ENCODE measurements around the gene MSTO1. TPM values are rescaled to one million over a fixed set of nuclear protein-coding genes. Genes with fewer than 3 reads are reported as not detected.
"Not testable (repeated sequence)": the region's sequence is repeated elsewhere in the genome, so short reads cannot be mapped to it uniquely, and the experiment has no call there.

MSTO1 gene
- total RNA-seq, 2 donors from 2014 or later, result 19.5 to 50.4 TPM

GRCh38 chr1:155570593-155570990, 39.4 kb upstream of the MSTO1 start:
- TF ChIP-seq POLR2A (IDR thresholded peaks at IDR 0.05), result no peak
- no peak for TF ChIP-seq CTCF (IDR thresholded peaks at IDR 0.05)
- ATAC-seq (no peak), DNase-seq (no peak)
- 67 to 71% methylated on average over 4 of the region's 4 CpGs for WGBS, 2 donors
- Histone ChIP-seq H3K4me3 (no peak overlapping the region), H3K36me3 (replicated peaks in 1 of 2; ENCODE audit: insufficient read depth in 1 of 2, low read depth in 2 of 2) (no peaks in the 10 kb centered on the region), H3K9me3 (no peaks in the 10 kb centered on the region), H3K27me3 (no peaks in the 10 kb centered on the region), H3K27ac (no peak overlapping the region), H3K4me1 (peaks cover 4% of the 10 kb centered on the region)
- intact Hi-C loops (cut with DNase I), result no loop called here

GRCh38 chr1:155574077-155574476, 35.9 kb upstream of the MSTO1 start:
- TF ChIP-seq CTCF (IDR thresholded peaks at IDR 0.05) (no peak), POLR2A (IDR thresholded peaks at IDR 0.05) (no peak)
- intact Hi-C loops (cut with DNase I), result no loop called here
- peaks cover 4% of the 10 kb centered on the region for H3K4me1 ChIP-seq
- no peak overlapping the region for H3K27ac ChIP-seq
- no peaks in the 10 kb centered on the region for H3K27me3 ChIP-seq
- DNase-seq (peak in 3 of 4 donors; percentile 15 to 50 (median 41)), ATAC-seq (peak; percentile 81)
- no peaks in the 10 kb centered on the region for H3K9me3 ChIP-seq
- H3K36me3 ChIP-seq (replicated peaks in 1 of 2; ENCODE audit: insufficient read depth in 1 of 2, low read depth in 2 of 2), result no peaks in the 10 kb centered on the region
- WGBS, 2 donors, result 68 to 77% methylated on average over 3 of the region's 3 CpGs
- H3K4me3 ChIP-seq, result no peak overlapping the region

GRCh38 chr1:155575608-155576007, 34.4 kb upstream of the MSTO1 start:
- H3K9me3 ChIP-seq; H3K27me3 ChIP-seq; H3K27ac ChIP-seq; DNase-seq; ATAC-seq; H3K36me3 ChIP-seq (replicated peaks in 1 of 2; ENCODE audit: insufficient read depth in 1 of 2, low read depth in 2 of 2); H3K4me3 ChIP-seq; intact Hi-C loops (cut with DNase I); H3K4me1 ChIP-seq: not testable (repeated sequence)
- 96% methylated on average over 6 of the region's 6 CpGs for WGBS, 2 donors

GRCh38 chr1:155583846-155584245, 26.2 kb upstream of the MSTO1 start:
- DNase-seq; H3K9me3 ChIP-seq; ATAC-seq; H3K27me3 ChIP-seq; H3K4me3 ChIP-seq; H3K4me1 ChIP-seq; H3K27ac ChIP-seq; intact Hi-C loops (cut with DNase I); H3K36me3 ChIP-seq (replicated peaks in 1 of 2; ENCODE audit: insufficient read depth in 1 of 2, low read depth in 2 of 2): not testable (repeated sequence)
- 89 to 92% methylated on average over 4 to 6 of the region's 6 CpGs for WGBS, 2 donors

- H3K27me3 ChIP-seq; DNase-seq; intact Hi-C loops (cut with DNase I); H3K36me3 ChIP-seq (replicated peaks in 1 of 2; ENCODE audit: insufficient read depth in 1 of 2, low read depth in 2 of 2); H3K4me3 ChIP-seq; H3K4me1 ChIP-seq; ATAC-seq; H3K9me3 ChIP-seq; H3K27ac ChIP-seq: not testable (repeated sequence)
- WGBS, 2 donors, result 79 to 100% methylated on average over 1 to 3 of the region's 3 CpGs
Observed at GRCh38 chr1:155589282-155589681, 20.7 kb upstream of the MSTO1 start.

GRCh38 chr1:155590516-155591247, 19.3 kb upstream of the MSTO1 start:
- not testable (repeated sequence) for H3K27me3 ChIP-seq; H3K4me1 ChIP-seq; H3K9me3 ChIP-seq; H3K36me3 ChIP-seq (replicated peaks in 1 of 2; ENCODE audit: insufficient read depth in 1 of 2, low read depth in 2 of 2); H3K4me3 ChIP-seq; DNase-seq; H3K27ac ChIP-seq; ATAC-seq
- 89 to 91% methylated on average over 9 to 19 of the region's 20 CpGs for WGBS, 2 donors
- intact Hi-C loops (cut with DNase I), result loop anchor here (10.0 kb wide), 1 partner anchor 336 kb away; the partner anchor contains the start of gene ENTREP3

- DNase-seq, result peak in 3 of 4 donors; percentile 27 to 61 (median 30)
- Histone ChIP-seq H3K4me1 (no peaks in the 10 kb centered on the region), H3K4me3 (no peak overlapping the region), H3K27ac (no peak overlapping the region), H3K9me3 (no peaks in the 10 kb centered on the region), H3K36me3 (replicated peaks in 1 of 2; ENCODE audit: insufficient read depth in 1 of 2, low read depth in 2 of 2) (no peaks in the 10 kb centered on the region), H3K27me3 (no peaks in the 10 kb centered on the region)
- 21 to 36% methylated on average over 5 to 6 of the region's 6 CpGs for WGBS, 2 donors
- peak; percentile 71 for ATAC-seq
- intact Hi-C loops (cut with DNase I), result loop anchor here (10.0 kb wide), 1 partner anchor 337 kb away; the partner anchor contains the start of gene ENTREP3
- peak; percentile 9 to 66 (median 54) for TF ChIP-seq CTCF (IDR thresholded peaks at IDR 0.05)
- no peak for TF ChIP-seq POLR2A (IDR thresholded peaks at IDR 0.05)
Observed at GRCh38 chr1:155591770-155592169, 18.2 kb upstream of the MSTO1 start.

- H3K4me1 ChIP-seq; H3K27me3 ChIP-seq; H3K9me3 ChIP-seq; DNase-seq; H3K27ac ChIP-seq; H3K36me3 ChIP-seq (replicated peaks in 1 of 2; ENCODE audit: insufficient read depth in 1 of 2, low read depth in 2 of 2); ATAC-seq; H3K4me3 ChIP-seq: not testable (repeated sequence)
- intact Hi-C loops (cut with DNase I), result loop anchor here (10.0 kb wide), 1 partner anchor 341 kb away; the partner anchor contains the start of gene ENTREP3
- 65 to 76% methylated on average over 3 of the region's 3 CpGs for WGBS, 2 donors
Observed at GRCh38 chr1:155595877-155596474, 14.0 kb upstream of the MSTO1 start.
